ENCODE data around the gene C10orf62.
"Not testable (repeated sequence)": the region's sequence is repeated elsewhere in the genome, so short reads cannot be mapped to it uniquely, and the experiment has no call there.

C10orf62 gene

DNA sequence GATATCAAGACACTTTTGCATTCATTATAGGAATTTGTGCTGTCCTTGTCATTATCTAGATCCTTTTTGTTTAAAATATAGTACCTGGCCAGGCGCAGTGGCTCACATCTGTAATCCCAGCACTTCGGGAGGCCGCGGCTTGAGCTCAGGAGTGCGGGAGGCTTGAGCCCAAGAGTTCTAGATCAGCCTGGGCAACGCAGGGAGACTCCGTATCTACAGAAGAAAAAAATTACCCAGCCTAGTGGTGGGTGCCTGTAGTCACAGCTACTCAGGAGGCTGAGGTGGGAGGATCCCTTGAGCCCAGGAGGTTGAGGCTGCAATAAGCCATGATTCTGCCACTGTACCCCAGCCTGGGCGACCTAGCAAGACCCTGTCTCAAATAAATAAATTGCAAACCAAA is 44.4 kb downstream of the C10orf62 start:
- no peak for DNase-seq
- in situ Hi-C loops (cut with HindIII; ENCODE audit: low pct_ligation_motif_present, low sequenced_read_pairs), result no loop called here
- H3K27ac ChIP-seq, result no peak overlapping the region
- no peaks in the 10 kb centered on the region for H3K36me3 ChIP-seq (replicated peaks)
- peak overlapping the region; percentile 93 for H3K4me3 ChIP-seq (ENCODE audit: low read depth, low read length)
- TF ChIP-seq, protein P1, sequence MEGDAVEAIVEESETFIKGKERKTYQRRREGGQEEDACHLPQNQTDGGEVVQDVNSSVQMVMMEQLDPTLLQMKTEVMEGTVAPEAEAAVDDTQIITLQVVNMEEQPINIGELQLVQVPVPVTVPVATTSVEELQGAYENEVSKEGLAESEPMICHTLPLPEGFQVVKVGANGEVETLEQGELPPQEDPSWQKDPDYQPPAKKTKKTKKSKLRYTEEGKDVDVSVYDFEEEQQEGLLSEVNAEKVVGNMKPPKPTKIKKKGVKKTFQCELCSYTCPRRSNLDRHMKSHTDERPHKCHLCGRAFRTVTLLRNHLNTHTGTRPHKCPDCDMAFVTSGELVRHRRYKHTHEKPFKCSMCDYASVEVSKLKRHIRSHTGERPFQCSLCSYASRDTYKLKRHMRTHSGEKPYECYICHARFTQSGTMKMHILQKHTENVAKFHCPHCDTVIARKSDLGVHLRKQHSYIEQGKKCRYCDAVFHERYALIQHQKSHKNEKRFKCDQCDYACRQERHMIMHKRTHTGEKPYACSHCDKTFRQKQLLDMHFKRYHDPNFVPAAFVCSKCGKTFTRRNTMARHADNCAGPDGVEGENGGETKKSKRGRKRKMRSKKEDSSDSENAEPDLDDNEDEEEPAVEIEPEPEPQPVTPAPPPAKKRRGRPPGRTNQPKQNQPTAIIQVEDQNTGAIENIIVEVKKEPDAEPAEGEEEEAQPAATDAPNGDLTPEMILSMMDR (IDR thresholded peaks at IDR 0.05; ENCODE audit: low read depth, low read length, missing control alignments), result peak; percentile 39
- no peaks in the 10 kb centered on the region for H3K27me3 ChIP-seq (replicated peaks)

- H3K36me3 ChIP-seq (replicated peaks), result no peaks in the 10 kb centered on the region
- H3K27ac ChIP-seq, result no peak overlapping the region
- in situ Hi-C loops (cut with HindIII; ENCODE audit: low pct_ligation_motif_present, low sequenced_read_pairs), result no loop called here
- H3K27me3 ChIP-seq (replicated peaks), result no peaks in the 10 kb centered on the region
- no peak for DNase-seq
- TF ChIP-seq, protein P1 (IDR thresholded peaks at IDR 0.05; ENCODE audit: low read depth, low read length, missing control alignments), result no peak
- no peak overlapping the region for H3K4me3 ChIP-seq (ENCODE audit: low read depth, low read length)
These were observed 46.1 kb downstream of the C10orf62 start for GRCh38 chr10:97635577-97635976.

GRCh38 chr10:97639090-97639489 is 49.6 kb downstream of the C10orf62 start:
- H3K4me3 ChIP-seq (ENCODE audit: low read depth, low read length); in situ Hi-C loops (cut with HindIII; ENCODE audit: low pct_ligation_motif_present, low sequenced_read_pairs); H3K27me3 ChIP-seq (replicated peaks); H3K36me3 ChIP-seq (replicated peaks); H3K27ac ChIP-seq; DNase-seq: not testable (repeated sequence)

- TF ChIP-seq, protein P1 (IDR thresholded peaks at IDR 0.05; ENCODE audit: low read depth, low read length, missing control alignments), result no peak
- Histone ChIP-seq H3K36me3 (replicated peaks) (peaks cover 10% of the 10 kb centered on the region), H3K4me3 (ENCODE audit: low read depth, low read length) (peak within 1 kb of the TSS; percentile 81), H3K27me3 (replicated peaks) (no peaks in the 10 kb centered on the region), H3K27ac (peak within 1 kb of the TSS; percentile 61)
- DNase-seq, result peak; percentile 100
- in situ Hi-C loops (cut with HindIII; ENCODE audit: low pct_ligation_motif_present, low sequenced_read_pairs), result no loop called here
These were observed 50.8 kb downstream of the C10orf62 start, which contains the start of gene PI4K2A for GRCh38 chr10:97640174-97640867. TSS of gene PI4K2A (plus strand) at chr10:97640671. CDS start at chr10:97640743, 72 bp downstream.

All from brain microvascular endothelial cell (primary cell).